Heart left ventricle (tissue), 13 donors: ENCODE measurements around the gene PRSS57.

Experiments used
- CTCF ChIP-seq, 12 donors: fragments of 200-600 bp; sonication (generic) in 4 of 12; IDR thresholded peaks; one replicate each; pipeline versions ENCODE4 v1.5.0 to v1.8.0; 2018 to 2022; ENCODE audit warnings: antibody characterized with exemption in 12 of 12, mild to moderate bottlenecking in 5 of 12
- POLR2A ChIP-seq, 2 donors: fragments of 450-650 bp; IDR thresholded peaks; one replicate each; pipeline ENCODE4 v1.6.1; 2017; ENCODE audit warnings: antibody characterized with exemption in 2 of 2, mild to moderate bottlenecking in 2 of 2, moderate library complexity in 2 of 2
- donor health status: ischemic (EF 13 %, LVEDD 7.1; RV severe dilation, severe dysfunction).
- donor health status: DM: no; HTN: yes; CAD: no.
- donor health status: DM: no; HTN: no; CAD: no.
- donor health status: ischemic (EF 25% LVEDD 6.9; RV normal size, moderate dysfunction).
- donor health status: ischemic (EF 25% LVEDD 5.7; RV mildly dilated, moderate dysfunction).
- donor health status: ischemic (EF 35%, LVEDD 5.7; RV mildly dilated, moderate dysfunction).
- donor health status: nonischemic (EF 11% LVEDD 7.7; RV severe dilation, severe dysfunction).
- donor health status: DM: yes; HTN: yes; CAD: no.
- donor health status: PGD.
- donor health status: ischemic (EF 29% LVEDD 5.4; RV normal size, mild dysfunction).
- donor health status: nonischemic (EF 23%, LVEDD 6.1; RV moderate dilation, normal function).

- no peak for TF ChIP-seq CTCF (IDR thresholded peaks at IDR 0.05)
- TF ChIP-seq POLR2A (IDR thresholded peaks at IDR 0.05), result no peak
Observed at GRCh38 chr19:644363-644762, 50.9 kb downstream of the PRSS57 start.
